Esophagus squamous epithelium (tissue), 4 donors: ENCODE results near the gene CCM2.

Source experiments
- CTCF ChIP-seq, 6 experiments: fragments of 450-650 bp in 4 of 6; fragments of 200-600 bp in 2 of 6; sonication (generic) in 2 of 6; IDR thresholded peaks; one replicate each; pipeline ENCODE4 v1.5.1; 2016 to 2019; ENCODE audit warnings: antibody characterized with exemption in 6 of 6, mild to moderate bottlenecking in 4 of 6, moderate library complexity in 4 of 6
- POLR2A ChIP-seq, 4 donors: fragments of 450-650 bp; IDR thresholded peaks; one replicate each; pipeline ENCODE4 v1.6.1; 2017; ENCODE audit warnings: antibody characterized with exemption in 4 of 4, mild to moderate bottlenecking in 4 of 4, moderate library complexity in 3 of 4

- TF ChIP-seq CTCF (IDR thresholded peaks at IDR 0.05) (no peak), POLR2A (IDR thresholded peaks at IDR 0.05) (no peak)
Measured at GRCh38 chr7:45075871-45076796, 76.1 kb downstream of the CCM2 start.
